ENCODE data around the gene PDLIM1. TPM values are rescaled to one million over a fixed set of nuclear protein-coding genes. Genes with fewer than 3 reads are reported as not detected.
A peak's percentile ranks its signal among the peaks of the same experiment; 100 is the strongest.

PDLIM1 gene
- polyA plus RNA-seq, 1 of the 3 experiments (the other 2 are of a cell fraction): 97.2 TPM

- peak overlapping the region; percentile 9; the same call in 1 of the 2 replicates for H3K9ac ChIP-seq
- peaks cover 0 to 8% of the 10 kb centered on the region in 2 experiments; a peak in 2 of 4 replicates for H3K4me1 ChIP-seq (ENCODE audit: control insufficient read depth in 1 of 2, insufficient read depth in 2 of 2, low read depth in 1 of 2, low read length in 1 of 2)
- no peak overlapping the region for H3K4me3 ChIP-seq (ENCODE audit: low read depth in 2 of 2, low read length in 1 of 2)
- no peaks in the 10 kb centered on the region for H3K27me3 ChIP-seq (ENCODE audit: insufficient read depth)
- TF ChIP-seq FOSL2 (IDR thresholded peaks at IDR 0.05; ENCODE audit: borderline replicate concordance, low read depth): peak; percentile 94
- peak; percentile 18; the same call in 1 of the 2 replicates for TF ChIP-seq NFIC (IDR thresholded peaks at IDR 0.05; ENCODE audit: borderline replicate concordance)
- TF ChIP-seq PBX3 (IDR thresholded peaks at IDR 0.05): peak; percentile 95
- no peak for TF ChIP-seq GABPA (IDR thresholded peaks at IDR 0.05; ENCODE audit: low read depth)
- TF ChIP-seq RAD21 (IDR thresholded peaks at IDR 0.05; ENCODE audit: low read length): no peak
- peak; percentile 76 for TF ChIP-seq TCF12 (IDR thresholded peaks at IDR 0.05)
- TF ChIP-seq TEAD4 (IDR thresholded peaks at IDR 0.05; ENCODE audit: borderline replicate concordance, insufficient read depth): peak; percentile 47; the same call in 1 of the 2 replicates
- TF ChIP-seq IRF3 (IDR thresholded peaks at IDR 0.05; ENCODE audit: low read depth, low read length): no peak
- TF ChIP-seq EP300 (IDR thresholded peaks at IDR 0.05; ENCODE audit: borderline replicate concordance in 1 of 2, low read depth in 1 of 2, low read length in 1 of 2): peak in 1 of 2 experiments; percentile 77; a peak in 2 of 4 replicates
- peak; percentile 89 for TF ChIP-seq JUND (IDR thresholded peaks at IDR 0.05)
- TF ChIP-seq RXRA (IDR thresholded peaks at IDR 0.05; ENCODE audit: borderline replicate concordance, low read depth): no peak
- POLR2A ChIA-PET: no interaction called here
- no peaks in the 10 kb centered on the region for H3K9me3 ChIP-seq
- peak overlapping the region in 1 of 2 experiments; percentile 71; a peak in 2 of 4 replicates for H3K27ac ChIP-seq (ENCODE audit: low read depth in 2 of 2, low read length in 1 of 2)
- peak overlapping the region; percentile 39 for H3K4me2 ChIP-seq
- CTCF ChIA-PET: interaction anchor here (1.3 to 4.2 kb wide), 5 partner anchors 10 to 138 kb away, joined by 4 to 24 read pairs (median 5); no protein-coding TSS in a partner anchor
- no peak for DNase-seq
- H3K36me3 ChIP-seq (replicated peaks in 1 of 2; ENCODE audit: control insufficient read depth in 1 of 2, insufficient read depth in 2 of 2, low read length in 1 of 2): peaks cover 0 to 10% of the 10 kb centered on the region in 2 experiments
- H2AFZ ChIP-seq (ENCODE audit: low read depth): no peak overlapping the region
- peaks cover 19% of the 10 kb centered on the region for H3F3A ChIP-seq (replicated peaks; ENCODE audit: insufficient read depth)
- no peaks in the 10 kb centered on the region for H4K20me1 ChIP-seq (ENCODE audit: insufficient read depth)
- H3K79me2 ChIP-seq (ENCODE audit: insufficient read depth): peaks cover 7% of the 10 kb centered on the region; the same call in 1 of the 2 replicates
- WGBS (ENCODE audit: low lambda C conversion rate): 54% methylated on average over 5 of the region's 6 CpGs
- no peaks in the 10 kb centered on the region for H3K9me2 ChIP-seq
These were observed 54.5 kb downstream of the PDLIM1 start for GRCh38 chr10:95236068-95236903.

- 100% methylated on average over 1 of the region's 3 CpGs for WGBS (ENCODE audit: low lambda C conversion rate)
These were observed 55.1 kb downstream of the PDLIM1 start for GRCh38 chr10:95235676-95236067.

More at GRCh38 chr10:95235676-95236067, 55.1 kb downstream of the PDLIM1 start:
- CTCF ChIA-PET: interaction anchor here (1.3 to 4.2 kb wide), 5 partner anchors 10 to 138 kb away, joined by 4 to 24 read pairs (median 5); no protein-coding TSS in a partner anchor
- Histone ChIP-seq H3K36me3 (replicated peaks in 1 of 2; ENCODE audit: control insufficient read depth in 1 of 2, insufficient read depth in 2 of 2, low read length in 1 of 2) (peaks cover 0 to 10% of the 10 kb centered on the region in 2 experiments), H3F3A (replicated peaks; ENCODE audit: insufficient read depth) (peaks cover 20% of the 10 kb centered on the region), H3K9ac (0 out of 2 replicates have a peak overlapping the region, but pooled peaks have one; percentile 32), H3K9me2 (no peaks in the 10 kb centered on the region), H4K20me1 (ENCODE audit: insufficient read depth) (no peaks in the 10 kb centered on the region), H3K4me2 (peak overlapping the region; percentile 39; the same call in 1 of the 2 replicates), H3K4me3 (ENCODE audit: low read depth in 2 of 2, low read length in 1 of 2) (no peak overlapping the region), H2AFZ (ENCODE audit: low read depth) (no peak overlapping the region), H3K79me2 (ENCODE audit: insufficient read depth) (peaks cover 7% of the 10 kb centered on the region; the same call in 1 of the 2 replicates), H3K4me1 (ENCODE audit: control insufficient read depth in 1 of 2, insufficient read depth in 2 of 2, low read depth in 1 of 2, low read length in 1 of 2) (peaks cover 2 to 8% of the 10 kb centered on the region in 2 experiments; a peak in 2 of 4 replicates), H3K9me3 (no peaks in the 10 kb centered on the region), H3K27ac (ENCODE audit: low read depth in 2 of 2, low read length in 1 of 2) (peak overlapping the region in 1 of 2 experiments; percentile 71; a peak in 2 of 4 replicates), H3K27me3 (ENCODE audit: insufficient read depth) (no peaks in the 10 kb centered on the region)
- TF ChIP-seq MAX (IDR thresholded peaks at IDR 0.05; ENCODE audit: low read depth): no peak
- no peak for TF ChIP-seq FOXM1 (IDR thresholded peaks at IDR 0.05; ENCODE audit: low read depth)
- TF ChIP-seq RAD21 (IDR thresholded peaks at IDR 0.05; ENCODE audit: low read length): no peak
- TF ChIP-seq CHD2 (IDR thresholded peaks at IDR 0.05; ENCODE audit: low read length, partially characterized antibody): no peak
- TF ChIP-seq USF2 (IDR thresholded peaks at IDR 0.05; ENCODE audit: borderline replicate concordance, low read depth, low read length): no peak
- no peak for TF ChIP-seq MXI1 (IDR thresholded peaks at IDR 0.05; ENCODE audit: low read depth, low read length)
- no peak for TF ChIP-seq PBX3 (IDR thresholded peaks at IDR 0.05)
- no peak for TF ChIP-seq RXRA (IDR thresholded peaks at IDR 0.05; ENCODE audit: borderline replicate concordance, low read depth)
- TF ChIP-seq ELF1 (IDR thresholded peaks at IDR 0.05): no peak
- no peak for TF ChIP-seq EZH2phosphoT487 (IDR thresholded peaks at IDR 0.05; ENCODE audit: borderline replicate concordance, low read depth)
- no peak for DNase-seq
- POLR2A ChIA-PET: no interaction called here

Data from SK-N-SH (cell line).